GM18870 (cell line): ENCODE results near the gene AKR1B1.
A peak's percentile ranks its signal among the peaks of the same experiment; 100 is the strongest.

ENCODE experiments used
- ATAC-seq: cut with Tn5 transposase; IDR thresholded peaks from one replicate; pipeline ENCODE4 v1.9.1; 2021; ENCODE audit warnings: moderate library complexity; ENCODE audit not compliant: unreplicated experiment

The AKR1B1 gene

DNA sequence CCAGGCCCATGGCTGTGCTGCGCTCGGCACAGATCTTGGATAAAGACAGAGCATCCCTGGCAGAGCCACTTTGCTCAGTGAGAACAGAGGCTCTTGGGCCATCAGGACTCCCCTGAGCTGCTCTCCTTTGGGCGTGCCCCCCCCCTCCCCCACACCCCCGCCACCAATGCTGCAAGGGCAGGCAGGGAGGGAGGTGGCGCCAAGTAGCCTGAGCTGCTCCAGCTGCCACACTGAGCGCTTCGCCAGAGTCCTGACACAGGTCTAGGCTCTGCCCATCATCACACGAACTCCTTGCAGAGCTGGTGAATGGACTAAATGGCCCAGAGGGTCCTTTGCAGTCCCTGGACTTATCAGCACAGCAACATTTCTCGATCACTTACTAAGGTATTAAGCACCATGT, 12.5 kb downstream of the AKR1B1 start:
- no peak for ATAC-seq

GRCh38 chr7:134444961-134445315, 14.0 kb downstream of the AKR1B1 start:
- no peak for ATAC-seq

GRCh38 chr7:134444198-134444960, 14.5 kb downstream of the AKR1B1 start:
- no peak for ATAC-seq

DNA sequence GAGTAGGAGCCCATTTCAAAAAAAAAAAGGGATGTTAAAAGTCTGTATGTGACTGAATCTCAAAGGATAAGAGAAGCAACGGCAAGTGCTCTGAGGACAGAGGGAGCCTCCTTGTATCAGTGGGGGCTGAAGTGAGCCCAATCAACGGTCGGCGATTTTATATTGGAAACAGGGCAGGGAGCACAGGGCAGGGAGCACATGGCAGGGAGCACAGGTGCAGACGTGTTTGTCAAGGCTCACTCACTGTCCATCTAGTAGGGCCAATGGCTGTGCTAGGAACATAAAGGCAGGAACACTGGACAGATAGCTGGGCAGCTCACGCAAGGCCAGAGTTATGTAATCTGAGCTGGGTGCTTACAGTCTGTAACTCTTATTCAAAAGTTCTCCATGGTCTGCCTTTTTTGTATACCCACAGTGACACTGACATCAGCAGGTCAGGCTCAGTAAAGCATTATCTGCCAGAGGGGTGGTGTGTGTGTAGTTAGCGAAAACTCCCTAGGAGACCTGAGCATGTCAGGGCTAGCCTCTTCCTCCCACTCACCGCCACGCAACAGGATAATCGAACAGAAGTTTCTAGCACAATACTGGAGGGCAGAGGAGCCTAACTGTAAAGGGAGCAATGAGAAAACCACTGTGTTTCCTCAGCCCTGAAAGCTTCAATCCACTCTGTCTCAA, 15.4 kb downstream of the AKR1B1 start:
- ATAC-seq, result no peak

DNA sequence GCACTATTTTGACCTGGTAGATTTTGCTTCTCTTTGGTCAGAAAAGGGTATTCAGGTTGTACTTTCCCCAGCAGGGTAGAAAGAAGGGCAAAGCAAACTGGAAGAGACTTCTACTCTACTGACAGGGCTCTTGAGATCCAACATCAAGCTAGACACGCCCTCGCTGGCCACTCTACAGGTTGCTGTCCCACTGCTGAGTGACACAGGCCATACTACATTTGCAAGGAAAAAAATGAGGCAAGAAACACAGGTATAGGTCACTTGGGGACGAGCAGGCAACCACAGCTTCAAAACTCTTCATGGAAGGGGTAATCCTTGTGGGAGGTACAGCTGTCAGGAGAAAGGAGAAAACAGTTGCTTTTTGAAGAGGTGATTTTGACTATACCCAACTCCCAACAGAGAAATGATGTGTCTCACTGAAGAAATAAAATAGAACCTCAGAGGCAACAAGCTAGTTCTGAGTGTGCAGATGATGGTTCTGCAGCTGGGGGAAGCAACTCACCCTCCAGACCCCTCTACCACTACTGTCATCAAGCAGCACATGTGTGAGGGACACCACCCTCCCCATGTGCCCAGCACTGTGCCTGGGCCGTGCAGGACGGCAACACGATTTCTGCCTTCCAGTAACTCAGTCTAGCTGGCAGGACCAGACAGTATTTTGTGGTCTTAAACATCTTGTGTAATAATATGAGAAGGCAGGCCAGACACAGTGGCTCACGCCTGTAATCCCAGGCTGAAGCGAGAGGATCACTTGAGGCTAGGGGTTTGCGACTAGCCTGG, 16.3 kb downstream of the AKR1B1 start:
- ATAC-seq, result no peak

DNA sequence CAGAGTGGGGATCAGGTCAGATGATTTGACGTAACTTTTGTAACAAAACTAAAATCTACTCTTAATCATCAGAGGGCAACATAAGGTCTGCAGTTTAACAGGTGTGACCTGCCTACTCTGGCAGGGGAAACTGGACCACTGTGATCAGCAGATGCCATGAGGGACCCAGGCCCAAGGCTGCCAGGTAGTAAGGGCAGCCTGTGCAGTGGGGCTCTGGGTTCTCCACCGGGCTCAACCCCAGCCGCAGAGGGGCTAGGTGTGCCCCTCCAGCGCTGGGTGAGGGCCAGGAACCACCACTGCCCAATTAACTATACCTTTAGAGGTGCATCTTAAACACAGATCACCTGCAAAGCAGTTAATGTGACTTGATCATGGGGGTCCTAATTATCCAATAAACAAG, 17.6 kb downstream of the AKR1B1 start:
- no peak for ATAC-seq

- ATAC-seq, result no peak
Measured at GRCh38 chr7:134440476-134440875, 18.4 kb downstream of the AKR1B1 start.

DNA sequence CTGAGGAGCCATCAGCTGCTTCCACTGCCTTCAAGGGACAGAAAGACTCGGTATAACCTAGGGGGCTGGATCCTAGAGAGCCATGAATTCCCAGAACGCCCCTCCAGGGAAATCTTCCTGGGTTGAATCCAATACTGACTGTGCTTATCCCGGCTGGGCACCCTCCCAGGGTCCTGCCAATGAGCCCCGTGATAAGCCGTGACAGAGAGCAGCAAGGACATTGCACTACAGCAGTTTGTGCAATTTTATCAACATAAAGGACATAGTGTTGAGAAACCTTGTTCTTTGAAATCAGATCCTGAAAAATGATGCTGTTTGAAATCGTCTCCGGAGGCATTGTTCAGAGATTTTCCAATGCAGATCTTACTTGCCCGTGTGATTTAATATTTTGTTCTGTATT, 18.8 kb downstream of the AKR1B1 start:
- ATAC-seq, result no peak

- ATAC-seq, result no peak
Measured at GRCh38 chr7:134438946-134439345, 20.0 kb downstream of the AKR1B1 start.

DNA sequence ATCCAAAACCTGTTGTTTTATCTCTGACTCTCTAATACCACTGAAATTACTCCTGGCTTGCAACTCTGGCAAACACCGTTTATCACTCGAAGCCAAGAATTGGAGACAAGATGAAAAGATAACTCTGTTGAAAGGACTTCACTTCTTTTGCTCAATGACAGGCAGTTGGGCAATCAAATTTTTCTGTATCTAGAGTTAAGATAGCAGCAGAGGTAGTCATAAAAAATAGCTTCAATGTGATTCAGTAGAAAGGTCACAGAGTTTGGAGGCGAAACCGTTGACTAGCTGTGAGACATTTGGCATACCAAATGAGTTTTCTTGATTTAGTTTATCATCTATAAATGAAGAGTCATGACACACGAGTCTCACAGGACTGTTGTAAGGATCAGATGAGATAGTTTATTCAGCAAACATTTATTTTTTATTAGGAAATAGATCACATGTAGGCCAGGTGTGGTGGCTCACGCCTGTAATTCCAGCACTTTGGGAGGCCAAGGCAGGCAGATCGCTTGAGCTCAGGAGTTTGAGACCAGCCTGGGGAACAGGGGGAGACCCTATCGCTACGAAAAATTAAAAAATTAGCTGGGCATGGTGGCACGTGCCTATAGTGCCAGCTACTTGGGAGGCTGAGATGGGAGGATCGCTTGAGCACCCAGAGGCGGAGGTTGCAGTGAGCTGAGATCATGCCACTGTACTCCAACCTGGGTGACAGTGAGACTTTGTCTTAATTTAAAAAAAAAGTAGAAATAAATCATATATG, 23.6 kb downstream of the AKR1B1 start:
- no peak for ATAC-seq

DNA sequence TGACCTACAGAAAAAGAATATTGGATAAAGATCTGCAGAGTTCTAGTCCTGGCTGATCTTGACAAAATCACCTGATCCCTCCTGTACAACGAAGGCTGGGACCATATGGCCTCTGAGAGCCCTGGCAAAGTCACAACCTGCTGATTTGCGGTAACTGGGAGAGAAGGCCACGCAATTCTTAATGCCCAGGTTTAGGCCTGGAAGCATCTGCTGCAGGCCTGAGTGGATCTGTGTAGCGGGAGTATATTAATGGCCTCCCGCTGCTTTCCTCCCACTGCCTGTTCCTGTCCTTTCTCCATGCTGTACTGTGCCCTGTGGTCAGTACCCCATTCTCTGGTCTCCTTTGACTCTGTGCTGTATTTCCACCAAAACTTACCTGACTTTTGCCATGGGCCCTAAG, 24.2 kb downstream of the AKR1B1 start:
- no peak for ATAC-seq

DNA sequence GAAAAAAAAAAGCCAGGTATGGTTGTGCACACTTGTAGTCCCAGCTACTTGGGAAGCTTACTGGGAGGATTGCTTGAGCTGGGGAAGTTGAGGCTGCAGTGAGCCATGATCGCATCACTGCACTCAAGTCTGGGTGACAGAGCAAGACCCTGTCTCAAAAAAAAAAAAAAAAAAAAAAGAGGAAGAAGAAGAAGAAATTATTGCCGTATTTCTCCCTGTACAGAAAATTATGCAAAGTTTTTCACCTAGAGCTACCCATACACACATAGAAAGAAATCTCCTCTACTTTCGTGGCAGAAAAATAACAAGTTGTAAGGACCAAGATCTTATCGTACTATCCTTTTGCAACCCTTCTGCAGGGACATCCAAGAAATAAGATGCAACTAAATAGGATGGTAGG, 25.5 kb downstream of the AKR1B1 start:
- no peak for ATAC-seq

- peak; percentile 82 for ATAC-seq
Measured at GRCh38 chr7:134432296-134433152, 26.4 kb downstream of the AKR1B1 start.

DNA sequence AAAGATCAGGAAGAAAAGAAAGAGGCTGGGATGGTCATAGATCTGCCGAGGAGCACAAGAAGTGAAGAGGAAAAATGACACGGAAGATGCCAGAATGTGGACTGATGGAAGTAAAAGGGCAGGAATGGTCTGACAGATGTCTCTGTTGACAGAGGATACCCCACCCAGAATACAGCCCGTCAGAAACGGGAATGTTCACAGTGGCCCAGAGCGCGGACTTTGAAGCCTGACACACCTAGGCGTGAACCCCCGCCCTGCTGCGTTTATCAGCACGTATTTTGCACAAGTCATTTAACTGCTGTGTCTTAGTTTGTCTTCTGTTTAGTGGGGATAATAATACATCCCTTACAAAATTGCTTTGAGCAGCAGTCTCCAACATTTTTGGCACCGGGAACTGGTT, 27.1 kb downstream of the AKR1B1 start:
- ATAC-seq, result no peak

DNA sequence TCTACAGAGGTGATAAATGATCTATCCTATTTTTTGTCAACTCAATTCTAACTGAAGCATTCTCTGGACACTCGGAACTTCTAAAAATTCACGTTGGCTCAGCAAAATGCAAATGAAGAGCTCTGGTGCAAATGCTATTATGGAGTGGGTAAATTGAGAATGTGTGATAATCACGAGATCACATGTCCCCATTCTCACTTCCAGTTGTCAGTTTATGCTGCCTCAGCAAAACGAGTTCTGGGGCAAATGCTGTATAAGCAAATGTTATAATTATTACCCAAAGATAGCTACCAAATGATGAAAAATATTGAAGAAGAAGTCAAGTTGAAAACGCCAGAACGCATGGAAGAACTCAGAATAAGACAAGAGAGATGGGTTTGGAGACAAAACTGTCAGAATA, 29.4 kb downstream of the AKR1B1 start:
- no peak for ATAC-seq

DNA sequence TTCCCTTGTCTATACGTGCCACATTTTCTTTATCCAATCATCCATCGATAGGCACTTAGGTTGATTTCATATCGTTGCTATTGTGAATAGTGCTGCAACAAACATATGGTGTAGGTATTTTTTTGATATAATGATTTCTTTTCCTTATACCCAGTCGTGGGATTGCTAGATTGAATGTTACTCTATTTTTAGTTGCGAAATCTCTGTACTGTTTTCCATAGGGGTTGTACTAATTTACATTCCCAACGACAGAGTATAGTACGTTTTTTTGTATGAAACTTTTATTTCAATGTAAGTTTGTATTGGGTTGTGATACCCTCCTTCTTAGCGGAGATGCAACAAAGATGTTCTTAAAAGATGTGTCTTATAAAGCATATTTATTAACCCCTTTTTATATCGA, 30.0 kb downstream of the AKR1B1 start:
- ATAC-seq, result no peak

DNA sequence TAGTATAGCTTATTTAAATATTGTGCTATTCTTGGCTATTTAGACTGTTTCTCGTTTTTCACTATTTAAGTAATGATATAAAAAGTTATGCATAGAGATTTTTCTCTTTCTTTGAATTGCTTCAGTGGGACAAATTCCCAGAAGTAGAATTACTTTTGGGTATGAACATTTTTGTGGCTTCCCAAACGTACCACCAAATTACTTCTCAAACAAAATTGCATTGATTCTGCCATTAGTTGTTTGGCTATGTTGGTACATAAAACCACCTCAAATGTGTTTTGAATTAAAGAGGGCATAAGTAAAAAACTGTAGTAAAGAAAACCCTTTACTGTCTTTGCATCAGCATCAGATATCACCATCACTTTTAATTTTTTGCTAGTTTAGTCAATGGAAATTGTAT, 31.0 kb downstream of the AKR1B1 start:
- no peak for ATAC-seq

- no peak for ATAC-seq
Measured at GRCh38 chr7:134425777-134426176, 33.1 kb downstream of the AKR1B1 start.

- no peak for ATAC-seq
Measured at GRCh38 chr7:134422638-134423037, 36.3 kb downstream of the AKR1B1 start.

DNA sequence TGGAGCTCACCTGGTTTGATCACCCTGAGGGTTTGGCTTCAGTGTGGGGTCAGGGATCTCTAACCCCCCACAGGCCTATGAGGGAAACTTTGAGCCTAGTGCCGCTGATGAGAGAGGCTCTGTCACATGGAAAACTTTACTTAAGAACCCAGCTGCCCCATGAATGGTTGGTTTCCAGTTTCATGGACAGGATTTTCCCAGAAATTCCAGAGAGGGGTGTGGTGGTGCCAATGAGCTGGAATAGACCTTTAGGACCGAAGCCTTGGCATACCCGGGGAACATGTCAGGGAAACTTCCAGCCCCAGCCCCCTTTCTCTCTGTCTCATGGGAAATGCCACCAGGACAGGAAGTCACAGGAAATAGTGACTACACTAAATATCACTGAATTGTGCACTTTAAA, 36.9 kb downstream of the AKR1B1 start:
- ATAC-seq, result no peak
